Measurements from ENCODE around the gene SHPK.

DNA sequence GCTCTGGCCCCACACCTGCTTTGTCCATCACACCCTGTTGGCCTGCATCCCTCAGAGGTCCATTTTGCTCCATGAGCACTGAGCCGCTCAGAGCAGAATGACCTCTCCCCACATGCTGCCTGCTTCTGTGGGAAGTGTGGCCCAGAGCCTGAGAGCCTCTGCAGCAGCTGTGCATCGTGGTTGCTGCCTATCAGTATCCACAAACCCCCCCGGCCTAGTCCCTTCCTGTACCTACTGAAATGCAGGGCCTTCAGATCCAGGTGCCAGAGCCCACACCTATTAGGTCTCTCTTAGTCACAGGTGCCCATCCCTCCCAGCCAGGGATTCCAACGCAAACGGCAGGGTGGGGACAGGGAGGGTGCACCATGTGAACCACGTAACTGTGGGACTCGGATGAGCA is 61.8 kb downstream of the SHPK start:
- TF ChIP-seq, protein P1, sequence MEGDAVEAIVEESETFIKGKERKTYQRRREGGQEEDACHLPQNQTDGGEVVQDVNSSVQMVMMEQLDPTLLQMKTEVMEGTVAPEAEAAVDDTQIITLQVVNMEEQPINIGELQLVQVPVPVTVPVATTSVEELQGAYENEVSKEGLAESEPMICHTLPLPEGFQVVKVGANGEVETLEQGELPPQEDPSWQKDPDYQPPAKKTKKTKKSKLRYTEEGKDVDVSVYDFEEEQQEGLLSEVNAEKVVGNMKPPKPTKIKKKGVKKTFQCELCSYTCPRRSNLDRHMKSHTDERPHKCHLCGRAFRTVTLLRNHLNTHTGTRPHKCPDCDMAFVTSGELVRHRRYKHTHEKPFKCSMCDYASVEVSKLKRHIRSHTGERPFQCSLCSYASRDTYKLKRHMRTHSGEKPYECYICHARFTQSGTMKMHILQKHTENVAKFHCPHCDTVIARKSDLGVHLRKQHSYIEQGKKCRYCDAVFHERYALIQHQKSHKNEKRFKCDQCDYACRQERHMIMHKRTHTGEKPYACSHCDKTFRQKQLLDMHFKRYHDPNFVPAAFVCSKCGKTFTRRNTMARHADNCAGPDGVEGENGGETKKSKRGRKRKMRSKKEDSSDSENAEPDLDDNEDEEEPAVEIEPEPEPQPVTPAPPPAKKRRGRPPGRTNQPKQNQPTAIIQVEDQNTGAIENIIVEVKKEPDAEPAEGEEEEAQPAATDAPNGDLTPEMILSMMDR (IDR thresholded peaks at IDR 0.05): no peak
- TF ChIP-seq TCF7L2 (IDR thresholded peaks at IDR 0.05; ENCODE audit: low read depth, low read length): no peak
- TF ChIP-seq, protein P2, sequence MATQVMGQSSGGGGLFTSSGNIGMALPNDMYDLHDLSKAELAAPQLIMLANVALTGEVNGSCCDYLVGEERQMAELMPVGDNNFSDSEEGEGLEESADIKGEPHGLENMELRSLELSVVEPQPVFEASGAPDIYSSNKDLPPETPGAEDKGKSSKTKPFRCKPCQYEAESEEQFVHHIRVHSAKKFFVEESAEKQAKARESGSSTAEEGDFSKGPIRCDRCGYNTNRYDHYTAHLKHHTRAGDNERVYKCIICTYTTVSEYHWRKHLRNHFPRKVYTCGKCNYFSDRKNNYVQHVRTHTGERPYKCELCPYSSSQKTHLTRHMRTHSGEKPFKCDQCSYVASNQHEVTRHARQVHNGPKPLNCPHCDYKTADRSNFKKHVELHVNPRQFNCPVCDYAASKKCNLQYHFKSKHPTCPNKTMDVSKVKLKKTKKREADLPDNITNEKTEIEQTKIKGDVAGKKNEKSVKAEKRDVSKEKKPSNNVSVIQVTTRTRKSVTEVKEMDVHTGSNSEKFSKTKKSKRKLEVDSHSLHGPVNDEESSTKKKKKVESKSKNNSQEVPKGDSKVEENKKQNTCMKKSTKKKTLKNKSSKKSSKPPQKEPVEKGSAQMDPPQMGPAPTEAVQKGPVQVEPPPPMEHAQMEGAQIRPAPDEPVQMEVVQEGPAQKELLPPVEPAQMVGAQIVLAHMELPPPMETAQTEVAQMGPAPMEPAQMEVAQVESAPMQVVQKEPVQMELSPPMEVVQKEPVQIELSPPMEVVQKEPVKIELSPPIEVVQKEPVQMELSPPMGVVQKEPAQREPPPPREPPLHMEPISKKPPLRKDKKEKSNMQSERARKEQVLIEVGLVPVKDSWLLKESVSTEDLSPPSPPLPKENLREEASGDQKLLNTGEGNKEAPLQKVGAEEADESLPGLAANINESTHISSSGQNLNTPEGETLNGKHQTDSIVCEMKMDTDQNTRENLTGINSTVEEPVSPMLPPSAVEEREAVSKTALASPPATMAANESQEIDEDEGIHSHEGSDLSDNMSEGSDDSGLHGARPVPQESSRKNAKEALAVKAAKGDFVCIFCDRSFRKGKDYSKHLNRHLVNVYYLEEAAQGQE (IDR thresholded peaks at IDR 0.05; ENCODE audit: insufficient read depth in 1 of 2, low read depth in 2 of 2, low read length in 1 of 2): no peak

Measured in Panc1 (cell line).